Activated CD8-positive, alpha-beta memory T cell treated with anti-CD3 and anti-CD28 coated beads for 4 hours (primary cell): ENCODE data around the gene LIX1L.

Experiments
- DNase-seq, 2 donors: peaks; one replicate each; pipeline ENCODE4 v3.0.0-alpha.2; 2020; ENCODE audit warnings: low read depth in 2 of 2

Gene LIX1L

DNA sequence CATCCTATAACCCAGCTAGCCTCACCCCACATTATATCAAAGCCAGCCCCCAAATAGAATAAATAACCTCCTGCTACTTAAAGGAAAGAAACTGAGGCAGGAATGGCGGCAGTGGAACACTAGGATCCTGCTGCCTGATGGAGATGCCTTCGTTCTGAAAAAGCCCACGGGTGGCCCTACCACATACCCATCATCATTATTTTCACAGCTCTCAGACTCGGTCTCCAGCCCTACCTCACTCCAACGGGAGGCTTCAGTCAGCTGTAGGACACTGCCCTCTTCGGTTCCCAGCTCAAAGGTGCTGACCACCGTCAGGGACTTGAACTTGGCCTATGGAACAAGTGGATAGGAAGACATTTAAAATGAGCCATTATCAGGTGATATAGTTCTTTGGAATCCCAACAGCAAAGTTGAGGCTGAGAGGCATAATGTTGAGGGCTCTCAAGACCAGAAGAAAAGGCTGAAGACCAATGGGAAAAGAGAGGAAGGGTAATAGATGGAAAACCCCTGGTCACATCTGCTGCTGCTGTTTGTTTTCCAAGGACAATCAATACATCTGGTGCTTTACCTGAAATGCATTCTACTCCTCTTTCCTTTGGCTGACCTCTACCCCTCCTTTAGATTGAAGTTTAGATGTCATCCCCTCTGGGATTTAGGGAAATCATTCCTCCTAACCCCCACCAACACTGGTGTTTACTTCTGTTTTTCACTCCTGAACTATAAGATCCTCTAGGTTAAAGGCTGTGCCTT, 64.3 kb downstream of the LIX1L start:
- DNase-seq: no peak

DNA sequence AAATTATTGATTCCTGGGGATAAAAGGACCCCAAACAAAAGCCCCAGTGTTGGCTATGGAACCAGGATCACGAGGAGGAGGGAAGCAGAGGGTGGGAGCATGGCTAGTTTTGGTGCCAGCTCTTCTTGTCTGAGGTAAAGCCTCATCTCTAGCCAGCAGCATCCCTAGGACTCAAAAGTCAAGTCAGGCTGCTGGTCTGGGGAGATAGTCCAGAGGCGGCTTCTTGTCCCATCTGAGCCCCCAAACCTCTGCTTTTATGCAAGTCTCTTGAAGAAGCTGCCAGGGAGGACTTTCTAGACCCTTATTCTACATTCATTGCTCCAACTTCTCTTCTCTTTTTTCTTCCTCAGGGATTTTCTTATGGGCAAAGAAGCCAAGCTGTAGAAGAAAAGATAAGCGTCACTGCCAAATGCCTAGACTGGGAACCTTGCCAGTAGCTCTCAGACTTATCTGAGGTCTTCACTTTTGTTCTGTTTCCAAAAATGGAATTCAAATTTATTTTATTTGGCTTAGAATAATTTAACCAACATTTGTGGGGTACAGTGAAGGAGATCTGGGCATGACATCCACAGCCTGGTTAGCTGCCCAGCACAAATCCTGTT, 65.2 kb downstream of the LIX1L start:
- DNase-seq: no peak

DNA sequence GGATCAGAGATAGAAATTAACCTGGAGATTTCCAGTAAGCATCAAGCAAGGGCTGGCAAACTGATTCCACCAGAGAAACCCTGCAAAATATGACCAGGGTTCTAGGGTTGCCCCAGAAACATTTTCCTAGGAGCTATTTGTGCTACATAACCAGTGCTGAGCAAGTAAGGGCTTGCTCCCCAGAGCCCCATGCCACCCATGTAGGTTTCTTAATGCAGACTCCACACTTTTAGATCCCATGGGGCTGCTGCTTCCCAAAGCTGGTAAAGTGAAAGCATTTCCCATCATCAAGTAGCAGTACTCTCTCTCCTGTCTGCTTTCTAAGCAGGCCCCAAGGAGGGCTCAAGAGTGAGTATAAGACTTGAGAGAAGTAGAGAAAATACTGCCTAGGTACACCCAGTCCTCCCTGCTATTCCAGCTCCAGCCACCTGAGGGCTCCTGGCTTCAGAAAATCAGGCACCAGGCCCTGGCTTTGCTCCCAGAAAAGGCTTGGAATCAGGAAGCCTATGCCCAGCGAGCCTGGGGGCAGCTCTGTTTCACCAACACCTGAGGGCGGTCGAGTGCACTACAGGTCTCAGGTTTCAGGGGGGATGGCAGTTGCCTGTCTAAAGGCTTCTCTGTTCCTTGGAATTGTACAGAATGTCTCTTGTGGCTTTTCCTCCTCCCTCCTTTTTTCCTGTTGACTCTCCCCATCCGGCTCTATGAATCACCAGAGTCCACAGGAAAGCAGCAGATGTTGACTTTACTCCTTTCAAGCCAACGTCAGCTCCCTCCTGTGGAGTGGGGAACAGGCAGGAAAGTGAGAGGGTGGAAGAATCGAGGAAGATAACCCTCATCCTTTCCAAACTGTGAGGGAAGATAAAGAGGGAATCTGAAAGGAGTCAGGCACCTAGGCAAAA, 66.0 kb downstream of the LIX1L start:
- DNase-seq: no peak

DNA sequence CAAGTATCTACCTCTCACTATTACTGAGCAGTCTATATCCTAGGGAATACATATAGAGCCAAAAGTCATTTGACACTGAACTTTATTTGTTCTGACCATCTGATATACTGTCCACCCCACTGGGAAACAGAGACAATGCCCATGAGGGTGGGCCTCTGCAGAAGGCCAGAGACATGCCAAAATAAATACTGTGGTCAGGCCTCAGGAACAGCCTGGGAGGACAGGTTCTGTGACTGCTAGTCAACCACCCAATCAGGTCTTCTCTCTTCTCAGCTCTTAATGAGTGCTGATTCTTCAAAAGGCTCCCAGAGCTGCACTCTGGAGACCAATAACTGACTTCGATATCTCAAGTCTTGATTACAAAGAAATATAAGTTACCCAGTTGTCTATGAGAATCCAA, 66.7 kb downstream of the LIX1L start:
- no peak for DNase-seq

DNA sequence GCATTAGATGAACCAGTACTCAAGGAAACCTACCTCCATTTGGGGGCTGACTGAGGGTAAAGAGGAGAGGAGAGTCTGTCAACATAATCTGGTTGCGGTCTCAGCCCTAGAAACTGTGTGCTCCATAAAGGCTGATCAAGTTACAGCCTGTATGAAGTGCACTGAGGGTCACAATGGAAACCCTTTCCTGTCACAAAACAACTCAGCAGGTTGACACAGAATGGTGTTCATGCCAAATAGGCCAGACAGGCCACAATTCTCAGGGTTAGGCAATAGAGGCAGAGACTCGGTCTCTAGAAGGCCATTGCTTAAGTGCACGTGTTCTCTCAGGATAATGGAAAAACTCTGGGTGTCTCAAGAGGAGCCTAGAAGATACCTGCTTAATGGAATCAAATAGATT, 68.1 kb downstream of the LIX1L start:
- no peak for DNase-seq

DNA sequence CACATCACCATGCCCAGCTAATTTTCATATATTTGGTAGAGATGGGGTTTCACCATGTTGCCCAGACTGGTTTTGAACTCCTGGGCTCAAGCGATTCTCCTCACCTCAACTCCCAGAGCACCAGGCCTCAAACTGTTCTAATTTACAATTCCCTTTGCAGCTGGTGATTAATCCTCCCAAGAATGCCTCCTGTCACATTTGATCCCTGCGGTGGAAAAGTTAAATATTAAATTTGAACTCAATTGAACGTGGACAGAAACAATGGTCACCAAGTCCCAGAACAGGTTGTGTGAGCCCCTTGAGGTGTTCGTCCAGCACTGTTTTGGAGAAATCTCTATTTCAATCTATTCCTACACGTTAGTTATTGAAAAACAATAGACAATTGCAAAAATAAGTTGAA, 70.2 kb downstream of the LIX1L start:
- DNase-seq: no peak

DNA sequence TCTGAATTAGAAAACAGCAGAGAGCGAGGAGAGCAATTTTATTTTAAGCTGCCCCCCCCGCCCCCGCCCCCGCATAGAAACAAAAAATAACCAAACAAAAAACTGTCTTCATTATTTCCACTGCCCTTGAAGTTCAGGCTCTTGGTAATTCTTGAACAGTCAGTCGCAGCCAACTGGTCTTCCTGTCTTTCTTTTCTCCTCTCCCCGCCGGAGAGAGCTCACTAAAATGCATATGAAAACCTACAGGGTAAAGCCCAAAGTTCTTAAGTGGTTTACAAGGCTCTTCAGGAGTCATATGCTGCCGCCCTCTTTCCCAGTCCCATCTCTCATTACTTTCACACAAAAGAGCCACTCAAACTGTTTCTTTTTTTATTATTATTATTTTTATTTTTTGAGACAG, 71.0 kb downstream of the LIX1L start:
- DNase-seq: no peak

DNA sequence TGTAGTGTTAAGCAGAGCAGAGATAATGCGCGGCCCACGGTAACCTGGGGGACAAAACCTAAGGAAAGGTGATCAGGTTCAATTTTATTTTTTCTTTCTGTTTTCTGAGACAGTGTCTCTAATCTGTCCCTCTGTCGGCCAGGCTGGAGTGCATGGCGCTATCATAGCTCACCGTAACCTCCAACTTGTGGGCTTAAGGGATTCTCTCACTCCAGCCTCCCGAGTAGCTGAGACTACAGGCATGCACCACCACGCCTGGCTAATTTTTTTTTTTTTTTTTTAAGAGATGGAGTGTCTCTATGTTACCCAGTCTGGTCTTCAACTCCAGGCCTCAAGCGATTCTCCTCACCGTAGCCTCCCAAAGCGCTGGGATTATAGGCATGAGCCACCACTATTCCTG, 71.4 kb downstream of the LIX1L start:
- no peak for DNase-seq

DNA sequence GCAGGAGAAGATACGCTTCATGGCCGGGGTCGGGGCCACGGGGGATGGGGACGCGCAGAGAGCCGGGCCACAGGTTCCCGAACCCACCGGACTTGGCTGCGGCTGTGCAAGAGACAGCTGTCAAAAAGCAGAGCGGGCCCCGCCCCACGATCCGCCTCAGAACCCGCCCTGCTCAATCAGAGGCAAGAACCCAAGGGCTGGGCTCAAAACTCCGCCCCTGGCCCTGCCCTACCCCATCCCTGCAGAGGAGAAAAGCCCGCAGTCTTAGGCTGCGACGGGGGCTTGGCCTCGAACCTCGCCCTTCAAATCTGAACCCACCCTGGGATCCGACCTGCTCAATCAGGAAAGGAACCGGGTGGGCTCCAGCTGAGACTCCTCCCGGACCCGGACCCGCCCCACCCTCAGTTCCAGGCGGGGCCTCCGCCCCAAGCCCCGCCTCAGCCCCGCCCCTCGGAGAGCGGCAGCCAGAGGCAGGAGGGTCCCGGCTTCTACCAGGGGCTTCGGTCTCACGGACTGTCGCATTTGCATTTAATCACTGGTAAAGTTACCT, 72.0 kb downstream of the LIX1L start, which contains the start of gene ANKRD35:
TSS of gene ANKRD35 (minus strand) at position 129 of the 550 bp plus-strand sequence. CDS start at position 21, 108 bp downstream.
- DNase-seq: peak; percentile 65 to 69

DNA sequence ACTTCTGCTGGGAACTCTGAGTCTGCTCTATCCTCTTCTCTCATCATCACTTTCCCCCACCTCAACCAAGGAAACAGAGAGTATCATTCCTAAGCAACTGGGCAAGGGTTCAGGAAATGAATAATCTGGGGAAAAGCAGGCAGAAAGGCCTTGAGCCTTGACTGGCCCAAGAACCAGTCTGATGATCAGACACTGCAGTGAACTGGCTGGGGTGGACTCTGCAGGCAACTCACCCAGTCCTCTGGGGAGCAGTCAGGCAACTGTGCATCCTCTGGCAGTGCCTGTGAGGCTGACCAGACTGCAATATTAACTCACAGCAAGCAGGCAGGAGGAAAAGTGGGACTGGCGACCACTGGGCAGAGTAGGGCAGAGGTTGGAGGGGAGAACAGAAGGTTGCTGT, 73.1 kb downstream of the LIX1L start:
- DNase-seq: no peak
